Pancreas (tissue), 10 donors: ENCODE data around the gene KIF18A. TPM values are rescaled to one million over a fixed set of nuclear protein-coding genes. Genes with fewer than 3 reads are reported as not detected.

Experiments
- ATAC-seq, 4 donors: fragments of 200-7000 bp; cut with Tn5 transposase; one replicate each; pipeline versions ENCODE4 v1.8.0 to v1.9.1; 2020; ENCODE audit warnings: mild to moderate bottlenecking in 4 of 4, moderate library complexity in 4 of 4
- DNase-seq, 6 donors: peaks; one replicate each; pipeline ENCODE4 v3.0.0-alpha.2; 2020
- FAIRE-seq: peaks from 2 replicates; lab custom pipeline; 2012; peaks lifted over from hg19 to GRCh38; lab: Jason Lieb, UNC
- H3K27ac ChIP-seq, 4 donors: fragments of 200-600 bp; sonication (generic); 1 replicate in 3 of 4; 2 replicates in 1 of 4; pipeline versions ENCODE4 v1.5.0 to v1.8.0; 2020
- H3K27me3 ChIP-seq, 4 donors: fragments of 200-600 bp; one replicate each; pipeline ENCODE4 v1.8.0; 2021
- H3K36me3 ChIP-seq, 3 donors: fragments of 200-600 bp; sonication (generic) in 1 of 3; one replicate each; pipeline versions ENCODE4 v1.5.0 to v1.8.0; 2020 to 2021
- H3K4me1 ChIP-seq, 3 donors: fragments of 200-600 bp; one replicate each; pipeline ENCODE4 v1.8.0; 2021
- H3K4me3 ChIP-seq, 4 donors: fragments of 200-600 bp; sonication (generic) in 2 of 4; one replicate each; pipeline versions ENCODE4 v1.5.0 to v1.8.0; 2020 to 2021
- H3K9me3 ChIP-seq, 4 donors: fragments of 200-600 bp; one replicate each; pipeline ENCODE4 v1.8.0; 2021
- WGBS, 2 donors: extraction: QIAGEN DNeasy Blood & Tissue Kit; methylation state at CpG; one replicate each; pipeline ENCODE4 v1.1.7; 2013; 5-methylcytosine and 5-hydroxymethylcytosine counted together
- intact Hi-C, 3 donors: fragments of 100-400 bp; cut with DNase I; formaldehyde crosslinking; loops; one replicate each; pipeline versions ENCODE4 v1.11.1 to v1.14.2; 2022
- polyA plus RNA-seq, 2 donors: library from polyadenylated mRNA; stranded (reverse); fragments of 200-250 nt; gene quantifications; one replicate each; pipeline ENCODE4 v1.2.3, GENCODE V29; 2013
- total RNA-seq, 6 donors: library from RNA; stranded (reverse); fragmentation: NEBNext Ultra II Directional in 4 of 6; extraction: Animal tissue kit (Norgen Biotek cat#: 25700) in 4 of 6; gene quantifications; one replicate each; pipeline versions ENCODE4 v1.2.1 to v1.2.4, GENCODE V29; 2021 to 2023
- TF ChIP-seq, protein P1 (sequence below), 4 donors: fragments of 200-600 bp; sonication (generic) in 3 of 4; IDR thresholded peaks; one replicate each; pipeline versions ENCODE4 v1.5.0 to v1.8.0; 2021; ENCODE audit warnings: antibody characterized with exemption in 4 of 4
- donor health status: healthy with polysubstance abuse.
- donor health status: DM: no; HTN: no; CAD: no; lungs with moderate emphysema.
- donor health status: DM: no; HTN: no; CAD: no.
- donor health status: control.
- donor health status: control.
- donor health status: Bipolar disorder and iron deficiency.
- donor health status: DM: yes; HTN: yes; CAD: no.
- donor health status: DM: no; HTN: no; CAD: no.
- donor health status: DM: no; HTN: no; CAD: no.
- donor health status: DM: yes; HTN: yes; CAD: no.

KIF18A gene
- total and polyA plus RNA-seq, 8 donors = 0.04 to 1.1 (median 0.29) TPM; not detected in 1

DNA sequence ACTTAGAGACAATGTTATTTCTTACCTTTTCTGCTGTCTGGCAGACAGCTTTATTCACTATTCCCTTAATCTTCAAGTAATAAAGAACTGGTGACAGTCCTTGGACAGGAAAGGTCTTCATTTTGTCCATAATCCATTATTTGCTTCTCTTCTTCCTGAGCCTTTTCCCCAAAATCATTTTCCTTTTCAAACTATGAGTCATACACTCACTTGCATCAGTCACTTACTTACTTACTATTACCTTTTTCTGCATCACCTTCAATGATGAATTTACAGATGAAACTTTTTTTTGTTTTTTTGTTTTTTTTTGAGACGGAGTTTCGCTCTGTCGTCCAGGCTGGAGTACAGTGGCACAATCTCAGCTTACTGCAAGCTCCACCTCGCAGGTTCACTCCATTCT is 9.8 kb upstream of the KIF18A start:
- DNase-seq = no peak
- WGBS, 2 donors = 94 to 99% methylated on average over 4 of the region's 4 CpGs
- H3K27ac ChIP-seq = no peak overlapping the region
- no peaks in the 10 kb centered on the region for H3K9me3 ChIP-seq
- no peaks in the 10 kb centered on the region for H3K4me1 ChIP-seq
- H3K36me3 ChIP-seq = no peaks in the 10 kb centered on the region
- no peak overlapping the region for H3K4me3 ChIP-seq
- TF ChIP-seq, protein P1, sequence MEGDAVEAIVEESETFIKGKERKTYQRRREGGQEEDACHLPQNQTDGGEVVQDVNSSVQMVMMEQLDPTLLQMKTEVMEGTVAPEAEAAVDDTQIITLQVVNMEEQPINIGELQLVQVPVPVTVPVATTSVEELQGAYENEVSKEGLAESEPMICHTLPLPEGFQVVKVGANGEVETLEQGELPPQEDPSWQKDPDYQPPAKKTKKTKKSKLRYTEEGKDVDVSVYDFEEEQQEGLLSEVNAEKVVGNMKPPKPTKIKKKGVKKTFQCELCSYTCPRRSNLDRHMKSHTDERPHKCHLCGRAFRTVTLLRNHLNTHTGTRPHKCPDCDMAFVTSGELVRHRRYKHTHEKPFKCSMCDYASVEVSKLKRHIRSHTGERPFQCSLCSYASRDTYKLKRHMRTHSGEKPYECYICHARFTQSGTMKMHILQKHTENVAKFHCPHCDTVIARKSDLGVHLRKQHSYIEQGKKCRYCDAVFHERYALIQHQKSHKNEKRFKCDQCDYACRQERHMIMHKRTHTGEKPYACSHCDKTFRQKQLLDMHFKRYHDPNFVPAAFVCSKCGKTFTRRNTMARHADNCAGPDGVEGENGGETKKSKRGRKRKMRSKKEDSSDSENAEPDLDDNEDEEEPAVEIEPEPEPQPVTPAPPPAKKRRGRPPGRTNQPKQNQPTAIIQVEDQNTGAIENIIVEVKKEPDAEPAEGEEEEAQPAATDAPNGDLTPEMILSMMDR (IDR thresholded peaks at IDR 0.05) = no peak
- intact Hi-C loops = no loop called here
- FAIRE-seq = no peak
- ATAC-seq = no peak
- H3K27me3 ChIP-seq = no peaks in the 10 kb centered on the region

DNA sequence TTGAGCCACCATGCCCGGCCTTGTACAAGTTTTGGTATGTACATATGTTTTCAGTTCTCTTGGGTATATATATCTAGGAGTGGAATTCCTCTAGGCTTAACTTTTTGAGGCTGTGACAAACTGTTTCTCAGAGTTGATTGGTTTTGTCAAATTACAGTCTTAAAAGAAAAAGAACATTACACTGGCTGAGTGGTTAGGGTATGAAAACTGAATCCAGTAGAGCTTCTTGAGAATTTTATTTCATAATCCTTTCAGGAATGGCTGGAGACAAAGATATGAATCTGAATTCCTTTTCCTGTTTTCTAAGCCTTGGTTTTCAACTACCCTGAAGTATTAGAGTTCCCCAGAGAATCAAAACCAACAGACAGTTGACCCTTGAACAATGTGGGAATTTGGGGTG is 6.8 kb upstream of the KIF18A start:
- FAIRE-seq (no peak), DNase-seq (no peak), ATAC-seq (no peak)
- peaks cover 4 to 15% (median 7%) of the 10 kb centered on the region in 3 donors for H3K4me1 ChIP-seq
- H3K9me3 ChIP-seq = no peaks in the 10 kb centered on the region
- intact Hi-C loops = no loop called here
- H3K27ac ChIP-seq = no peak overlapping the region
- H3K36me3 ChIP-seq = no peaks in the 10 kb centered on the region
- TF ChIP-seq, protein P1 (IDR thresholded peaks at IDR 0.05) = no peak
- H3K27me3 ChIP-seq = no peaks in the 10 kb centered on the region
- WGBS, 2 donors = 94 to 100% methylated on average over 1 of the region's 1 CpG
- no peak overlapping the region for H3K4me3 ChIP-seq

DNA sequence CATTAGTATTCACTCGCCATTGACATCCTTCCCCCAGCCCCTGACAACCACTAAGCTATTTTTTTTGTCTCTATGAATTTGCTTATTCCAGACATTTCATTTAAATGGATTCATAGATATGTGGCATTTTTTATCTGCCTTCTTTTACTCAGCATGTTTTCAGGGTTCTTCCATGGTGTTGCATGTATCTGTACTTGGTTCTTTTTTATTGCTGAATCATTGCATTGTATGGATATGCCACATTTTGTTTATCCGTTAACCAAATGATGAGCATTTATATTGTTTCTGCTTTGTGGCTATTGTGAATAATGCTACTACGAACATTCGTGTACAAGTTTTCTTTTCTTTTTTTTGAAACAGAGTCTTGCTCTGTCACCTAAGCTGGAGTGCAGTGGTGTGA is 6.2 kb upstream of the KIF18A start:
- Histone ChIP-seq H3K4me1 (peaks cover 4 to 21% (median 13%) of the 10 kb centered on the region in 3 donors), H3K27me3 (no peaks in the 10 kb centered on the region), H3K27ac (no peak overlapping the region), H3K36me3 (no peaks in the 10 kb centered on the region), H3K9me3 (no peaks in the 10 kb centered on the region), H3K4me3 (no peak overlapping the region)
- ATAC-seq = no peak
- TF ChIP-seq, protein P1 (IDR thresholded peaks at IDR 0.05) = no peak
- FAIRE-seq = no peak
- 94 to 96% methylated on average over 4 of the region's 4 CpGs for WGBS, 2 donors
- DNase-seq = no peak
- intact Hi-C loops = no loop called here

DNA sequence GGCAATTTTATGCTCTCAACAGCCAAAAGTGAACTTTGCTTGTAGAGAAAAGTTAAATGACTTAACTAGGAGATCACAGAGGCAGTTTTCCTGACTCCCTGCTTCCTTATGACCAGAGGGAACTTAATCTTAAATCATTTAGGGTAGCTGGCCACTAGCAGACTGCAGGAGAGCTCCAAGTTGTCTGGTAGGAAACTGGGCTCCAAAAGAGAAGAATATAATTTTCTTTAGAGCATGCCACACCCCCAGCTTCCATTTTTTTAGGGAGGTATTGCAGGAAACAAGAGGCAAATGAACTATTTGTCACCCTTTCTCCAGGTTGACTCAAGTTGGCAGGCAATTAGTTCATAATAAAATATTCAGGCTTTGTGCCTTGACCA is 2.9 kb upstream of the KIF18A start:
- peak overlapping the region; percentile 38 to 66 (median 48) for H3K4me3 ChIP-seq
- no peaks in the 10 kb centered on the region for H3K27me3 ChIP-seq
- TF ChIP-seq, protein P1 (IDR thresholded peaks at IDR 0.05) = no peak
- peak overlapping the region; percentile 29 to 85 (median 78) for H3K27ac ChIP-seq
- H3K36me3 ChIP-seq = no peaks in the 10 kb centered on the region
- intact Hi-C loops = no loop called here
- no peaks in the 10 kb centered on the region for H3K9me3 ChIP-seq
- FAIRE-seq (no peak), ATAC-seq (no peak), DNase-seq (no peak)
- peaks cover 4 to 26% (median 19%) of the 10 kb centered on the region in 3 donors for H3K4me1 ChIP-seq

DNA sequence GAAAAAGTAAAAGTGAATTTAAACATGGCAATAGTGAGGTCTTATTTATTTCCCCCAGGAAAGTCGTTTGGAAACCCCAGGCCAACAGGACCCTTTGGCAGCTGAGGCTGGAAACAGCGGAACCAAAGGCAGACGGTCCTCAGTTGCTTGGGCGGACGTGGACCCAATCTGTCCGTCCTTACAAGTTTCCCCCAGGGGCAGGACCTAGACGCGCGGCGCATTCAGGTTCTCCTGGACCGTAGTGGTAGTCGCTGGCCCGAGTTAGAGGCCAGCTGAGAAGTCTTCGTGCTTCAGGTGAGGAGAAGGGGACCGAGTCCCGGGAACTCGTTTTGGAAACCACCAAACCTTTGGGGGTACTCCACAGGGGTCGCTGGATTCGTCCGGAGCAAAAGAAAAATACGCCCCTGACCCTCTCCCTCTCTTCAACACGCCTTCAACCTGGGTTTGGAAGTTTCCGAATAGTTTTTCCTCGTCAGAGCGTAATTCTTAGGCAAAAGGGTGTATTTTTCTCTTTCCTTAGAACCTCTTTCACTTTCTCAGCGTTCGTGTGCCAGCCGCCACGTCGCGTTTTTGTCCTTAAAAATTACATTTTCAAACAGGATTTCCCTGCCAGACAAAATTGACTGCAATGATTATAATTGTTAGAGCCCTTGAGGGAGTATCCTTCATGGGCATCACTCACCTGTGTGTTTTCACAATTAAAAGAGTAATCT is 2.3 kb upstream of the KIF18A start:
- H3K27me3 ChIP-seq = no peaks in the 10 kb centered on the region
- H3K36me3 ChIP-seq = no peaks in the 10 kb centered on the region
- peak; percentile 53 to 88 (median 70) for DNase-seq
- H3K4me1 ChIP-seq = peaks cover 4 to 26% (median 19%) of the 10 kb centered on the region in 3 donors
- WGBS, 2 donors = 0 to 1% methylated on average over 31 of the region's 31 CpGs
- FAIRE-seq = no peak
- peak overlapping the region; percentile 38 to 66 (median 48) for H3K4me3 ChIP-seq
- intact Hi-C loops = no loop called here
- peak overlapping the region; percentile 29 to 85 (median 78) for H3K27ac ChIP-seq
- no peaks in the 10 kb centered on the region for H3K9me3 ChIP-seq
- TF ChIP-seq, protein P1 (IDR thresholded peaks at IDR 0.05) = no peak
- peak; percentile 53 to 72 (median 70) for ATAC-seq
